PC-9 (cell line): ENCODE results near the gene SPAG7.

Source experiments
- CTCF ChIP-seq: fragments of 200-600 bp; sonication (generic); conservative IDR thresholded peaks from 2 replicates; pipeline ENCODE4 v1.6.1; 2017; ENCODE audit warnings: mixed run types, antibody characterized with exemption, mild to moderate bottlenecking, moderate library complexity
- EZH2 ChIP-seq: fragments of 200-600 bp; sonication (generic); IDR thresholded peaks from 2 replicates; pipeline ENCODE4 v1.8.0; 2017; ENCODE audit warnings: antibody characterized with exemption, low read depth

- TF ChIP-seq CTCF (no peak), EZH2 (no peak)
These were observed 19.3 kb downstream of the SPAG7 start, which contains the start of gene PFN1 for GRCh38 chr17:4948166-4948930.
